LHCN-M2 (cell line): ENCODE results near the gene FNDC3B. TPM values are rescaled to one million over a fixed set of nuclear protein-coding genes. Genes with fewer than 3 reads are reported as not detected.
A peak's percentile ranks its signal among the peaks of the same experiment; 100 is the strongest.

ENCODE experiments used
- DNase-seq: peaks from one replicate; pipeline ENCODE4 v3.0.0-alpha.2; 2012; ENCODE audit warnings: low read depth
- total RNA-seq: library from RNA; depleted of rRNA; stranded (reverse); fragments of >200 nt; gene quantifications from 2 replicates; pipeline ENCODE4 v1.2.3, GENCODE V29; 2014

The FNDC3B gene
- total RNA-seq, 1 experiment from 2014 or later, result 40.4 TPM

- DNase-seq, result no peak
Measured at GRCh38 chr3:172073262-172073915, 34.0 kb downstream of the FNDC3B start.

- DNase-seq, result no peak
Measured at GRCh38 chr3:172074032-172074431, 34.7 kb downstream of the FNDC3B start.

GRCh38 chr3:172074586-172074985 lies 35.2 kb downstream of the FNDC3B start:
- DNase-seq, result no peak

GRCh38 chr3:172076212-172076611 lies 36.8 kb downstream of the FNDC3B start:
- no peak for DNase-seq

DNA sequence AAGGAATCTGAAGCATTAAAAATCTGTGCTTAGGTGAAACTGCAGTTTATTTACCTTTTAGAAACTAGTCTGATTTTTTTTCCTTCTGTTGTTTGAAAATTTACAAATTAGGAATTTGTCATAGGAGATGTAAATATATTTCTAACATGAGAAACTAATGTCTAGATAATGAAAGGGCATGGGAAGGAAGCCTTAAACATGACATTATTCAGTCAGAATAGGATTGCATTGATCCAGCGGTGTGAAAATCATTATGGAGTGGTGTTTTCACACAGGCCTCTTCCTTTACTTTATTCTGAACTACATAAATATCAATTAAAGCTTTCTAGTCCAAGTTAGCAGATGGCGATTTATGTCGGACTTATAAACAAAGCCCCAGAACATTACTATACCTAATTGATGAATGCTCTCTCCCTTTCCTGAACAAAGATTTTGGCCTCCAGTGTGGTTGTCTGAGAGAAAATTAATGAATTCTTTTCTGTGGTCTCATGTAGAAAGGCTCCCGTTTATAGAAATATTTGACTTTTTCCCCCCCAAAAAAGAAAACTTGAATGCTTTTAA lies 37.9 kb downstream of the FNDC3B start:
- no peak for DNase-seq

DNA sequence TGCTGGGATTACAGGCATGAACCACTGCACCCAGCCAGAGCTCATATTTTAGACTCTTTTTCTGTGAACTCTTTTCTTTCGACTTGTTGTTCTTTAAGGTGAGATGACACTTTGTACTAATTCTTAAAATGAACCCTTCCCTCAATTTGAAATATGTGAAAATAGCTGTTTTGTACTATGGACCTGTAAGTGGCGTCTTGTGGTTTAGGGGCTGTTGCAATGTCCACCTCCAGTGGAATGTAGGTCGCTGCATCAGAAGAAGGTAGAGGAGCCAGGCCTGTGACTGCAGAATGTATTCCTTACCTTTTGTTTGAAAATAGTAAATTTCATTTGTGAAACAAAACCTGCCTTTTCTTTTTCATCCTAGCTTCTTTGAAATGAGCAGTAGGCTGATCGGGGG lies 38.9 kb downstream of the FNDC3B start:
- no peak for DNase-seq

- no peak for DNase-seq
Measured at GRCh38 chr3:172078721-172079120, 39.3 kb downstream of the FNDC3B start.

GRCh38 chr3:172079326-172079976 lies 40.1 kb downstream of the FNDC3B start:
- DNase-seq, result no peak

DNA sequence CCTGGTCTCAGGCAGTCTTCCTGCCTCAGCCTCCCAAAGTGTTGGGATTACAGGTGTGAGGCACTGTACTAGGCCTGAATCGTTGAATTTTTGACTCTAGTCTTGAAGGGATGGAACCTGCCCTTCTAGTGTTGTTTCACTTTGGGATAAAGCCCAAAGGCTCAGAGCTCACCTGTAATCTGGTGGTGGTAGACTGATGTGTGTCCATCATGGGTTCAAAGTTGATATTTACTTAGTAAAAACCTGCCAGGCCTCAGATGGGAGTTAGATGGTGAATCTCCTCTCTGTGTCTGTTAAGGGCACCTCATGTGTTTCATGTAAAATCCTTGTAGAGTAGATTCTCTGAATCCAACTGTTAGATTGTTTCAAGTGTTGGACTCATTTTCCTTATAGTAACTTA lies 41.1 kb downstream of the FNDC3B start:
- DNase-seq, result no peak

GRCh38 chr3:172082269-172082668 lies 42.9 kb downstream of the FNDC3B start:
- DNase-seq, result peak; percentile 94

DNA sequence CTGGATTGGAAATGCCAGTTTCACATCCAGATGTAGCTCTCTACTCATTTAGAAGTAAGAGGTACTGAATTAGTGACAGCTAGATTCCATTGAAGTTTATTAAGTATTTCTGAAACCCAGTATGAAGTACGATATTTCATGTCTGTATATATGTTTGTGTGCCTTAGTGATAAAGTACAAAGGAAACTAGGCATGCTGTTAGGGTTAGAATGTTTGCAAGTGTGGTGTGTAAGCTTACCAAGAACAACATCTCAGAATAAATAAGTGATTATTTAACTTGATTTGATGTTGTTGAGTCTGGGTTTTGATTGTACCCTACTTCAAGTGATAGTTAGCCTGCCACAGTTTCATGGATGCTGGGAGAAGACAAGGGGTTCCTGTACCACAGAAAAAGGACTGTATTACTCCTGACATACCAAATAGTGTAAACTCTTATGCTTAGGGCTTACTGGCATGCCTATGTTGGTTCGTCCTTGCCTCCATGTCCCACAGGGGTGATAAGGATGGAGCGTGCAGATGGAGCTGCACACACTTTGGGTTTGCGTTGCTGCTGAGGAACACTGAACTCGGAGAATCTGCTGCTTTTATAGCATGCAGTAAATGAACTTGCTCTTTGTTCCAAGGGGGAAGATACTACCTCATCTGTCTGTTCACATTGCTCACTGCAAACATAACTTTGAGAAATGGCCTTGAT lies 43.6 kb downstream of the FNDC3B start:
- DNase-seq, result no peak

DNA sequence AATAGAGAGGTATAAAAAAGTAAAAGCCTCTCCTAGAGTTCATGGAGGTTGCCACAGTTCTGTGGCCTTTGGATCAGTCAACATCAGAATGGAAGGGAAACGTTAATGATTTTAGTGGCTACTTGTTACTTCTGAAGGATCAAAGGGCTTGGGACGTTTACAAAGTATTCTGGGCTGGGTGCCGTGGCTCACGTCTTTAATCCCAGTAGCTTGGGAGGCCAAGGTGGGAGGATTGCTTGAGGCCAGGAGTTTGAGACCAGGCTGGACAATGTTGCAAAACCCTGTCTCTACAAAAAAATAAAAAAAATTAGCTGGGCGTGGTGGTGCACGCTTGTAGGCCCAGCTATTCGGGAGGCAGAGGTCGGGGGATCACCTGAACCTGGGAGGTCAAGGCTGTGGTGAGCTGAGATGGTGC lies 44.6 kb downstream of the FNDC3B start:
- no peak for DNase-seq

DNA sequence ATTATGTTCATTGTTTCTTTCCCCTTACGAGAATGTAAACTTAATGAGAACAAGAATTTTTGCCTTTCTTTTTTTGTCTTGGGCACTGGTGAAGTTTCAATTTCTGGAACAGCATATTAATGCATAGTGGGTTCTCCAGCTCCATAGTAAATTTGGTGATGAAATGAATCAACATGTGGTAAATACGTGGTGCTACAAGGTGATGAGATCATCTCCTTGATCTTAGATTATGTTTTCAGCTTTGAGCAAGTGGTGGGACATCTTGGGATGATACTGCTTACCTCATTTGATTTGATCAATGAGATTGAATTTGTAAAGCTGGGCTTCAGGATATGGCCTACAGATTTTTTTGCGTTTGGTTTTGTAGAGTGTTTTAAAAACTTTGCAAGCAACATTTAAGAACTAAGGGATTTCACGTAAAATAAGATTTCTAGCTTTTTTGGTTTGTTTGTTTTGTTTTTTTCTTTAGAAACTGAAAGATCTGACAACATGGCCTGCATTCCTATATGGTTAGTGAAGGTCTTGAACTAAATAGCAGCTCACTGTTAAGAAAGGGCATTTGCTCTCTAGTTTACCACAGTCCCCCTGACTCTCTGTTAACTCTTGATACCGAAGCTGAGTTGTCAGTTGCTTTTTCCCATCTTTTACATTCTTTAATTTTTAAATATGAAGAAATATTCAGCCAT lies 45.6 kb downstream of the FNDC3B start:
- DNase-seq, result no peak

DNA sequence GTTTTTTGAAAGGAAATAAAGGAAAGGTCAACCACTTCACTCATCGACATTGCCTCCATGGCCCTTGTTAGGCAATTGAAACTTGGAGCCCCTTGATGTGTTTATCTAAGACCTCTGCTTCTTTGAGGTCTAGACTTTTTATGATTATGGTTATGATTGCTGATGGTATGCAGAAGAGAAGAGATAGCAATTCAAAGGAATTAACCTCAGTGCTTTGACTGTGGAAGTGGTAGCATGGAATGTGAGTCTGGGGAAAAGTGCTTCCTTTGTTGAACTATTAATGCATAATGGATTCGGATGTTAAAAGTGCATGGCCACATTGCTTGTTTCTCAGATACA lies 46.1 kb downstream of the FNDC3B start:
- no peak for DNase-seq

GRCh38 chr3:172086071-172086470 lies 46.7 kb downstream of the FNDC3B start:
- DNase-seq, result no peak

DNA sequence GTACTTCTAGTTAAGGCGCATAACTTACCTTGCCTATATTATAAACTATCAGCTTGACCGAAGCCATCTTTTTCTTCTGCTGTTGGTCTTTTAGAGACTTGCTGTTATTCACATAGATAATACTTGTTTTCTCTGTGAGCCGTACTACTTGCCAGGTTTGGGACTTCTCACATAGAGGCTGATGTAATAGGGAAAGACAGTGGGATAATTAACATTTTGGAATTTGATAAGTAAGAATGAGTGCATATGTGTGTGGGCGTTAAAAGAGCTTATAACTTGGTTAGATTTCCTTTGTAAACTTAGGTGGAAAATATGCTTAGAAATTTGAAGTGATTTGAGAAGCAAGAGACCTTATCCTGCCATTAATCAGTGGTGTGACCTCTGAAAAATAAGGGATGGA lies 47.8 kb downstream of the FNDC3B start:
- DNase-seq, result no peak

- DNase-seq, result no peak
Measured at GRCh38 chr3:172087602-172088580, 48.5 kb downstream of the FNDC3B start.

GRCh38 chr3:172089250-172089649 lies 49.9 kb downstream of the FNDC3B start:
- DNase-seq, result peak; percentile 80

DNA sequence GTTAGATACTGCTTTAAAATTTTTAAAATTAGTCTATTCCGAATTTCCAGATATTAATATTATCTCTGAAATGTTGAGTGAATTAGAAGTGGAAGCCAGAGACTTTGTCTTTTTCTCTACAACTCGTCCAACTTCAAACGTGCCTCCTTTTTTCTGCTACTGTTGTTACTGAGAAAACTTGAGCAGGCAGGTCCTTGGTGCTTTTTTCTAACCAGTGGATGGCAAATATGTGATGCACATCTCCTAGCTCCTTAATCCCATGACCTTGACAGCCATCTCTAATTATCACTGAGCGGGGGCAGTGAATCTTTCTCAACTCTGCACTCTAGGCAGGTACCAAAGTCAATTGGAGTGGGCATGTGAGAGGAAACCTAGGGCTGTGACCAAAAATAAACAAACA lies 50.7 kb downstream of the FNDC3B start:
- no peak for DNase-seq

GRCh38 chr3:172092658-172093057 lies 53.3 kb downstream of the FNDC3B start:
- DNase-seq, result no peak
